SKM-1 treated with dmso at 0.1 percent for 144 hours (cell line): Measurements from ENCODE around the gene CENPX.
"Not testable (repeated sequence)": the region's sequence is repeated elsewhere in the genome, so short reads cannot be mapped to it uniquely, and the experiment has no call there.

ENCODE experiments used
- DNase-seq: peaks from one replicate; lab custom pipeline; 2025; ENCODE audit not compliant: unreplicated experiment; lab: John Stamatoyannopoulos, UW

Gene CENPX

DNA sequence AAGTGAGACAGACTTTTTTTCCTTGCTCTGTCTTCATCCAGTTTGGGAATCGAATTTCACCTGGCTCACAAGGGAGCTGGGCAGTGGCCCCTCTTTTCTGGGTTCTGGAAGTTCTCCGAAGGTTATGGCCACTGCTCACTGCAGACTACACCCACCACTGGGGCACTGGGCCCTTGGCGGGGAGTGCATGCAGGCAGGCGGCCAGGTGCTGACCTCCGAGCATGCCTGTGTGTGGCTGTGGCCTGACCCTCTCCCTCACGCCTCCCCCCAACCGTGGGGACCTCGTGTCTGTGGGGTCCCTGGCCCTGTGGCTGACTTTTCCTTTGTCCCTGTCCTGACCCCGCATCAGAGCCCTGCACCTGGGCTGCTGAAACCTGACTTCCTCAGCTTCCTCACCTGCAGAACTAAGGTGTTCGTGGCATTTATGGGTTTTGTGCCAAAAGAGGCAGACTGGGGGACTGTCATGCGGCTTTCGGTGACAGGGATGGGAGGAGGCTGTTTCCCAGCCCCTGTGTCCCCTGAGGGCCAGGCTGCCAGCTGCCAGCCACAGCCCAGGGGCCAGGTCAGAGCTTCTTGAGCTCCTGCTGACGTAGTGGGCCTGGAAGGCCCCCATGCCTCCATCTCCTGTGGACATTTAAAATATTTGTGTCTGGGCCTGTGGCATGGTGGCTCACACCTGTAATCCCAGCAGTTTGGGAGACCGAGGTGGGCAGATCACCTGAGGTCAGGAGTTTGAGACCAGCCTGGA is 23.8 kb downstream of the CENPX start:
- no peak for DNase-seq

DNA sequence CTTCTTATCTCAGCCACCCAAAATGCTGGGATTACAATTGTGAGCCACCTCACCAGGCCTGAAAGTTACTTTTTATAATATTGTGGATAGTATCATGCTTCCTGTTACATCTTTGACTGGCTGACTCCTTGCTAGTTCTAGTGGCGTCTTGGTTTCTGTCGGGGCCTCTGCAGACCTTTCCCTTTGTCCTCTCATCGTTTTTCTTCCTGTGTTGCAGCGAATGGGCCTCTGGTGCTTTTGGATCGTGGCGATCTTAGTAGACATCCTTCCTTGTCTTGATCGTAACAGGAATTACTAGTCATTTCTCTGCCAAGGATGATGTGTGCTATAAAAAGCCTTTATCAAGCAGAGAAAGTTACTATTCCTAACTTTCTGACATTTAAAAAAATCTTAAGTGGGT is 24.5 kb downstream of the CENPX start:
- no peak for DNase-seq

DNA sequence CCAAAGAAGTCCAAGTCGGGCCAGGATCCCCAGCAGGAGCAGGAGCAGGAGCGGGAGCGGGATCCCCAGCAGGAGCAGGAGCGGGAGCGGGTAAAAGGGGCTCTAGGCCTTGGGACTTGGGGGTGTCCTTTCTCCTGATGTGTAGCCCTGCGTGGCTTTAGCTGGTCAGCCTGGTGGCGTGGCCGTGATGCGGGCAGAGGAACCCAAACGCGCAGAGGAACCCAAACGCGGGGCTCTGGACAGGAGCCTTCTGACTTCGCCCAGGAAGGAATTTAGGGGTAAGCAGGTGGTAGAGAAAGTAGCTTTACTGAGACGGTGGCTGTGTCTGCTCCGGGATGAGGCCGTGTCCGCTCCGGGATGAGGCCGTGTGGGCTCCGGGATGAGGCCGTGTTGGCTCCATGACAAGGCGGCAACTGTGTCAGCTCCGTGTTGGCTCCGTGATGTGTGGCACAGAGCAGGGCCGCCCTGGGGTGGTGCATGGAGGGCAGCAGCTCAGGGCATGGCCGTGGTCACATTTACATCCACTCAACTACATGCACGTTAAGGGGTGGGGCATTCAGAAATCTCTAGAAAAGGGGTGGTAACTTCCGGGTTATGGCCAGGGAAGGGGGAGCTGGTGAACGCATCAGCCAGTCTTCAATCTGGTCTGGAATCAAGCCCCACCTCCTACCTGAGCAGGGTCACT is 25.8 kb downstream of the CENPX start:
- no peak for DNase-seq

DNA sequence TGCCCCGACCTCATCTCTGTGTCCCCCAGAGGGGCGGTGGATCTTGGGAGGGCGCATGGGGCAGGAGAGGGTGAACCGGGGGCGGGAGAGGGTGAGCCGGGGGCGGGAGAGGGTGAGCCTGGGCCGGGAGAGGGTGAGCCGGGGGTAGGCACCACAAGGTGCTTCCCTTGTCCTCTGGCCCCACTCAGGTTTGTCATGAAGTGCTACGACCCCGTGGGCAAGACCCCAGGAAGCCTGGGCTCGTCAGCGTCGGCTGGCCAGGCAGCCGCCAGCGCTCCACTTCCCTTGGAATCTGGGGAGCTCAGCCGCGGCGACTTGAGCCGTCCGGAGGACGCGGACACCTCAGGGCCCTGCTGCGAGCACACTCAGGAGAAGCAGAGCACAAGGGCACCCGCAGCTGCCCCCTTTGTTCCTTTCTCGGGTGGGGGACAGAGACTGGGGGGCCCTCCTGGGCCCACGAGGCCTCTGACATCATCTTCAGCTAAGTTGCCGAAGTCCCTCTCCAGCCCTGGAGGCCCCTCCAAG is 26.4 kb downstream of the CENPX start:
- DNase-seq = no peak

DNA sequence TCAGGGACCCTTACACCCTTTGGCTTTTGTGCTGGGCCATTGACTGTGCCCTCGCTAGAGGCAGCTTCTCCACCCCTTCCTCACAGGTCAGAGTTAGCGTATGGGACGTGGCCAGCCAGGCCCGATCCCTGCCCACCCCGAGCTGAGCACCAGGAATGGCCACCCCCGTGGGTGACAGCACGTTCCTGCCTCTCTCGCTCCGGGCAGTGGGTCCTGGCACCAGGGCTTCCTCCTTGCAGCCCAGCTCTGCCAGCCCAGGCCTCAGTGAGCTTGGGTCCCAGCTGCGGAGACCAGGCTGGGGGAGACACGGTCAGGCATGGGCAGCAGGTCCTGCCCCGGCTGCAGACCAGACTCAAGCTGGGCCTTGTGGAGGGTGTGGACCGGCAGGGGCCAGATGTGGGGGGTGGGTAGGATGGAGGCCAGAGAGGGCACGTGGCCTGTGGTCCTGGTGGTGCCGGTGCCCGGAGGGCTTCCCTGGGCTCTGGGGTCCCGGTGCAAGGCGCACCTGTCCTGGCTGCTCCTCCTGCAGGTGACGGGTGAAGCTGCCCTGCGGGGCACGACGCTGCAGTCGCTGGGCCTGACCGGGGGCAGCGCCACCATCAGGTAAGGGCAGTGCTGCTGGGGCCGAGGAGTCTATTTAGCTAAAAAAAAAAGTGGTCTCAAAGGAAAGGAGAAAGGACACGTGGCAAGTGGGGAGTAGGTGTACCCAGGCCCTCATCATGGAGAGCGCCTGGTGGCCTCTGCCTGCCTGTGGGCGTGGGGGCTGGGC is 27.0 kb downstream of the CENPX start:
- DNase-seq = no peak

DNA sequence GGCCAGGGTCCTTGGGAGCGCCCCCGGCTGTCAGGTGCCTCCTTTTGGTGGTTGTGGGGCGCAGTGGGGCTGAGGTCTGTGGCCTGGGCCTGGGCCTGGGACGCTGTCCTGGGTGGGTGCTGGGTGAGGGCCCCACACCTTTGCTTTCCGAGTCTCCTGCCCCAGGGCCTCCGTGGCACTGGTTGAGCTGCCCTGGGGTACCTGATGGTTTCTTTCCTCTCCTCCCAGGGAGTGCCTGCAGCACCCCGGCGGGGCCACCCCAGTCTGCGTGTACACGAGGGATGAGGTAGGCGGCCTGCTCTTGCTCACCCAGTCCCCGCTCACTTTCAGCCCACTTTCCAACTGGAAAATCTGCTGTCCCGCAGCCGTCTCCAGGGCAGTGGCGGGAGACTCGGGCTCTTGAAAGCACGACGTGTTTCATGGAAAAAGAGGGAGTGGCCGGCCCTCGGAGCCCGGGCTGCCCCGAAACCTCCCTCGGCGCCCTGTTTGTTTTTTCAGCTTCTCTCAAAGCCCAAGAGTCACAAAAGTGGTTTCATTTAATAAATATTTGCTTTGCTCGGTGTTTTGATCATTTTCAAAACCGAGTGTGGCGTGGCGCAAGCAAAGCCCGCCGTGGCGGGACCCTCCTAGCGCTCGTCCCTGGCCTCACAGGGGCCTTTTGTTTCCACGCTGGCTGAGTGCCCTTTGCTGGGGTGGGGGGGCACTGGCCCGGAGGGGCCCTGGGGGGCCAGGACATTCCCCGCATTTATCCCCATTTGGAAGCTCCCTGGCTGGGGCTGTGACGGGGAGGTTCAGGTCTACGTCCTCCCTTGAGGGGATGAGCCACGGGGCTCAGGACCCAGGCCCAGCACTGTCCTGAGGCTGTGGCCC is 27.9 kb downstream of the CENPX start:
- no peak for DNase-seq

DNA sequence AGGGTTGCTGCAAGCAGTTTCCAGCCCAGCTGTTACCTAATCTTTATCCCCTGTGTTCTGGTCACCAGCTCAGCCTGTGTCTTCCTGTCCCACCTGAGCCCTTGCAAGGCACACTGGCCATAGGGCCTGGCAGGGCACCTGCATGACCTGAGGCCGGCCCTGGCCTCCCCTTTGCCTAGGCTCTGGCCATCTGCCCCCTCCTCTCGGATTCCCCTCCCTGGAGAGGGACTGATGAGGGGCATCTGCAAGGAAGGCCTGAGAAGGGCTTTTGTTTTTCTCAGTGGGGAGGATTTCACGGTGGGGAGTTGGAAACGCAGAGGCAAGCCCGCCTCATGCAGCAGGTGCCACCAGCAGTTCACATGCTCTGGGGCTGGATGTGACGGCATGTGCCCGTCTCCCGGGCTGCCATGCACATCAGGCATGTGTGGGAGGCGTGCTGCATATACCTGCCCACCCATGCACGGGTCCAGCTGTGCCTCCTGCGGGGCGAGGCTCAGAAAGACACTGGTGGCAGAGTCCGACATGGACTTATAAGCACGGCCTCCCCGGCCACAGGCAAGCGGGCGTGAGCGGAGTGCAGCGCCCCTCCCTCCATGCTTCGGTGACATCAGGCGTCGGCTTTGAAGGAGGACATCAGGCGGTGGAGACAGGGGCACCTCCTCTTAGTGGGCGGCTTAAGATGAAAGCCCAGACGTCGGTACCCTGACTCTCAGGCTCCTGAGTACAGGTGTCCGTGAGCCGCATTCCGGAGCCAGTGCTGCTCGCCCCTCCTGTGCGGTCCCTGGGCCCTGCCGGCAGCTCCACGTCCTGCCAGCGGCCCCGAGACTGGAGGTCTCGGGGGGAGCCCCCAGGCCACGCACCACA is 28.7 kb downstream of the CENPX start:
- no peak for DNase-seq

DNA sequence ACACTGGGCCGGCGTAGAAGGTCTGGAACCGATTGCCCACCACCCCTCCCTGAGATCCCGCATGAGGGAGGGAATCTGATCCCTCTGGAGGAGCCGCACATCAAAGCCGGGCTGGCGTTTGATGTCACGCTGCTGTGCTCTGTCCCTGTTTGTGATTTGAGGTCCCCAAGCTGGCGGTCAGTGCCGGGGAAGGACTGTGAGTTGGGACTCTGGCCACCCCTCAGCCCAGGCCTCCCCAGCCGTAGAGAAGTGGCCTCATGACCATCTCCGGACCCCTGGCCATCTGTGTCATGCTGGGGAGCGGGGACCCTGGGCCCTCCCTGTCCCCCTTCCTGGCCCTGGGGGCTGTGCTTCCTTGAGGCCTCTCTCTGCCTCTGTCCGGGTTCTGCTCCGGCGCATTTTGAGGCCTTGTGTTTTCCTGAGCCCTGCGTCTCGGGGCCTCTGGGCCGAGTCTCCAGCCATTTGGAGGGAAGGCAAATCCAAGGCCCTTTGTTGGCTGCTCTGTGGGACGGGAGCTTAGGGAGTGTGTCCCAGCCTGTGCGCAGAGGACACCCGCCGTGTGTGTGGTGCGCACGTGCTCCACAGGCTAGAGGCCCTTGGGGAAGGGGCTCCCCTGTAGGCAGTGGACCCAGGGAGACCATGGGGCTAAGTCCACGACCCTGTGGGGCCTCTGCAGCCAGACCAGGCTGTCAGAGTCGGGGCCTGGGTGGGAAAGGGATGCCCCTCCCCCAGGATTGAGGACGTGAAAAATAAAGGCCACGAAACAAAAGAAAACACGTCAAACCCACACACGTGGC is 30.2 kb downstream of the CENPX start:
- no peak for DNase-seq

DNA sequence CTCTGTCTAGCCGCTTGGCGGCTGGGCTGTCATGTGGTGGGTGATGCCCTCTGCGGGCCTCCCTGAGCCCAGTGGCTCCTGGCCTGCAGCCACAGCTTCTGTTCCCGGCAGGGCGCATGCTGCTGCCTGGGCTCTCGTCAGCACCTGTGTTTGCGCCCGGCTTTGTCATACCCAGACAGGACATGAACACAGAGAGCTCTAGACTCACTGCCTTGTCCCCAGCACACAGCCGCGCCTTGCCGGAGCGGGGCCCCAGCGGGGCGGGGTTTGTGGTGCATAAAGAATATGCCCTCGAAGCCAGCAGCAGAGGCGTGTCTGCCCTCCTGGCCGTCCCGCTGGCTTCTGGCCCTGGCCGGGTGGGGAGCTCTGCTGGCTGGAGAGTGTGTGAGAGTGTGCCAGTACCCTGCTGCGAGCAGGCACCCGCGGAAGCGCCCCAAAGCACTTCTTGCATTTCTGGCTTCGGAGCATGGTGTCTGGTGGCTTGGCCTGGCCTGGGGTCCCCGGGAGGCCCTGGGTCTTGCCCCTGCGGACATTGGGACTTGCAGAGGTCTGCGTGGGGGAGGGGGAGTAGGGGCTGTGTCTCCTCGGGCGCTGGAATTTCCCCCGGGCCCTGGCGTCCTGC is 30.9 kb downstream of the CENPX start:
- no peak for DNase-seq

DNA sequence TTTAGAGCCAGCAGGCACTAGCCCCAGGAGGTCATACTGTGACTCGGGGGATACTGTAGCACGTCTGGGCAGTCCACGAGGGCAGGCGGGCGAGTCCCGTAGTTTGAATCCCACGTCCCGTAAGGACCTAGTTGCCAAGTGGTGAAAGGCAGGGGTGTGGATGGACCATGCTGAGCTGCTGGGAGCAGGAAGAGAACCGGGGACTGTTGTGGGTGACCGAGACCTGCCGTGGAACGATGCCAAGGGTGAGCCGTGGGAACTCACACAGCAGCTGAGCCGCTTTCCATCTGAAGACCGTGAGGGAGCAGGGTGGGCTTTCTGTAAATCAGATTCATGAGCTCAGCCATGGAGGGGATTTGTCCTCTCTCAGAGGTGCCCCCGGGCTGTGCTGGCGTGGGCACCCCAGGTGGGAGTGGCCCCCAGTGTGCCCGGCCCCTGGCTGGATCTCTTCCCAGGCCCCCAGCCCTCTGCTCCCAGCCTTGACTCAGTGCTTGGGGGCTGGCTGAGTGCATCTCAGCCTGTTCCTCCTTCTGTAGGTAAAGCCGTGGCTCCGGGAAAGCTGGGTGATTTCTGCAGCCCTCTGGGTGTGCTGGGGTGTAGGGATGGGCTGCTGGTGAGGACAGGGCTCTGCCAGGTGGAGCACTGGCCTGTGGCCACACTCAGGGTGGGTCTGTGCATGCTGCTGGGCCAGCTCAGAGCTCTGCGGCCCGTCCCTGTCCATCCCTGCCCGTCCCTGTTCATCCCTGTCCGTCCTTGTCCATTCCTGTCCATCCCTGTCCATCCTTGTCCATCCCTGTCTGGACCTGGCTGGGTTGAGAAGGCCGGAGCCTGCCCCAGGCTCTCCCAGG is 31.6 kb downstream of the CENPX start:
- no peak for DNase-seq

DNA sequence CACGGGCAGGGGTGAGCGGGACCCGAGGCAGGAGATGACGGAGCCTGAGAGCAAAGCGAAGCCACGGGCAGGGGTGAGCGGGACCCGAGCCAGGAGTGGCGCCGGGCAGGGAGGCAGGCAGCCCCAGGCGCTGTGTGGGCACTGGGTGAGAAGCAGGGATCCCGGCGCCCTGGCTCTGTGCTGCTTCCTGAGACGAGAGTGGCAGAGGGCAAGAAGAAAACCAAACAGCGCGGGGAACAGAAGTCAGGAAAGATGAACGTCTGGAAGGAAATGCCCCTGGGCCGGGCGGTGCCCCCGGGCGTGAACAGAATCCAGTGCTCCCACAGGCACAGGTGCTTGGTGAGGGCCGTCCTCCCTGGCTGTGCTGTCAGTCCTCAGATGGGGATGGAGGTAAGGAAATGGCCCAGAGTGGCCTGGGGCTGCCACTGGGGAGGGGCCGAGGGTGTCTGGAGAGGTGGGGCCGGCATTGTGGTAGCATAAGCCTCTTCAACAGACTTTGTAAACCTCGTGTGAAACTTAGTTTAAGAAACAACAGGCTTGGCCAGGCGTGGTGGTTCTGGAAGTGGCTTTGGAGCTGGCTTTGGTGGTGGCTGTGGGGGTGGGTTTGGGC is 35.4 kb downstream of the CENPX start:
- no peak for DNase-seq

DNA sequence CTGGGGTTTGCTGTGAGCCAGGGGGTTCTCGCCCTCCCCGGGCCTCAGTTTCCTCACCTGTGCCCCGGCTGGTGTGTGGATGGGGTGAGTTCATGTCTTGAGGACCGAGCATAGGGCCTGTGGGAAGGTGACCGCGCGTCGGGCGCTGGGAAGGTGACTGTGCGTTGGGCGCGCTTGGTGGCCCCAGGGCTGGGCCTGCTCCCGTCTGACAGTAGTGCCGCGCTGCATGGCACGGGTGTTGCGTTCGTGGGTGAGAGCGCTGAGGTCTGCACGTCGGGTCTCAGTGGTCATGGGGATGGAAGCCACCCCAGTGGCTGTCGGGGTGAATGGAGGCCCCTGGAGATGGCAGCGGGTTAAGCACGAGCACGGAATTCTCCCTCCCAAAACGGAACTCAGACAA is 36.1 kb downstream of the CENPX start:
- no peak for DNase-seq

DNA sequence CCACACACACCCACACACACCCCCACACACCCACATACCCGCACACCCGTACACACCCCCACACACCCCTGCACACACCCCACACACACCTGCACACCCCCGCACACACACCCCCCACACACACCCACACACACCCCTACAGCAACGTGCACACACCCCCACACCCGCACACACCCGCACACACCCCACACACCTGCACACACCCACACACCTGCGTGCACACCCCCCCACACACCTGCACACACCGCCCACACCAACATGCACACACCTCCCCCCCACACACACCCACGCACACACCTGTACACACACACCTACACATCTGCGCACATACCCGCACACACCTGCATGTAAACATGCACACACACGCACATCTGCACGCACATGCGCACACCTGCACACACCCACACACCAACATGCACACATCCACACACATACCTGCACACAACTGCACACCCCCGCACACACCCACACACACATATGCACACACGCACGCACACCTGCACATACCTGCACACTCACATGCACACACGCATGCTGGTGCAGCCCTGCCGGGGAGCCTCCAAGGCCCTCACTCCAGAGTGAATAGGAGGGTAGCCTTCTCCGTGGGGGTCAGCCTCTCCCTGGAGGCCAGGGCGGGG is 37.8 kb downstream of the CENPX start:
- DNase-seq = no peak

DNA sequence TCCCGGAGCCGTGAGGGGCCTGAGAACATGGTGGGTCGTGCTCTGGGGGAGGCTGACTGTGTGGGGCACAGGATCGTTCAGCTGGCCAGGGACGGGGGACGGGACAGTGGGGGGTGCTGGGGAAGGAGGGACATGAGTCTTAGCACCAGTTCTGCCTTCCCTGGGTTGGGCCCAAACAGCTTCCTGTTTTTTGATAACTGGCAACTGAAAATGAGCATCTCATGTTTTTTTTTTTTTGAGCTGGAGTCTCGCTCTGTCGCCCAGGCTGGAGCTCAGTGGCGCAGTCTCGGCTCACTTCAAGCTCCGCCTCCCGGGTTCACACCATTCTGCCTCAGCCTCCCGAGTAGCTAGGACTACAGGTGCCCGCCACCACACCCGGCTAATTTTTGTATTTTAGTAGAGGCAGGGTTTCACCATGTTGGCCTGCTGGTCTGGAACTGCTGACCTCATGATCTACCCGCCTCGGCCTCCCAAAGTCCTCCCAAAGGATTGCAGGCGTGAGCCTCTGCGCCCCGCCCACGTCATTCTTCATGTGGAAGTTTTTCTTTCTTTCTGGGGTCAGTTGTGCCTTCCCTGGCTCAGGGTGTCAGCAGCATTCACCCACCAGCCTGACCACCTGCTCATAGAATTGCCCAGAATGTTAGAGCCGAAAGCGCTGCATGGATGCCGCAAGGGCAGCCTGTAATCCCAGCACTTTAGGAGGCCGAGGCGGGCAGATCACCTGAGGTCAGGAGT is 38.9 kb downstream of the CENPX start:
- no peak for DNase-seq

DNA sequence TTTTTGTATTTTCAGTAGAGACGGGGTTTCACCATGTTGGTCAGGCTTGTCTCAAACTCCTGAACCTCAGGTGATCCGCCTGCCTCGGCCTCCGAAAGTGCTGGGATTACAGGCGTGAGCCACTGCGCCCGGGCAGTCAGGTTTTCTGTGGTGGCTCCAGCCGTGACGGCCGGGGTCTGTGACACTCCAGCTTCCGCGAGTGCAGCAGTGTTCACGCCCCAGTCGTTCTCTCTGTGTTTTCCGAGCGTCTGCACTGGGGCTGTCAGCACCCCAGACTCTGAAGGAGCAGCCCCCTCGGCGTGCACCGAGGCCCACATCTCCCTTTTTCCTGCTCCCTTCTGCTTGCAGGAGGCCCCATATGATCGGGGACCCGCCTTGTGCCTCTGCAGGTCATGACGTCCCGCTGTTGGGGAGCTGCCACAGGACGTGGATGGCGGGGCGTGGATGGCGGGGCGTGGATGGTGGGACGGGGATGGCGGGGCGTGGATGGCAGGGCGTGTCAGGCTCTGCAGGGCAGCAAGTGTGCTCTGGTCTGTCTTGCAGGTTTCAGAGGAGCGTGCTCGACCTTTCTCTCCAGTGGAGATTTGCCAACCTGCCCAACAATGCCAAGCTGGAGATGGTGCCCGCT is 39.6 kb downstream of the CENPX start:
- DNase-seq = no peak

DNA sequence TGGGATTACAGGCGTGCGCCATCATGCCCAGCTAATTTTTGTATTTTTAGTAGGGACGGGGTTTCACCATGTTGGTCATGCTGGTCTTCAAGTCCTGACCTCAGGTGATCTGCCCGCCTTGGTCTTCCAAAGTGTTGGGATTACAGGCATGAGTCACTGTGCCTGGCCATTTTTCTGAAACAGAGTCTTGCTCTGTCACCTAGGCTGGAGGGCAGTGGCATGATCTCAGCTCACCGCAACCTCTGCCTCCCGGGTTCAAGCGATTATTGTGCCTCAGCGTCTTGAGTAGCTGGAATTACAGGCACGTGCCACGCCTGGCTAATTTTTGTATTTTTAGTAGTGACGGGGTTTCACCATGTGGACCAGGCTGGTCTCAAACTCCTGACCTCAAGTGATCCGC is 41.2 kb downstream of the CENPX start:
- not testable (repeated sequence) for DNase-seq
